GM10266 (cell line): ENCODE measurements around the gene TTC39A.
"Not testable (repeated sequence)": the region's sequence is repeated elsewhere in the genome, so short reads cannot be mapped to it uniquely, and the experiment has no call there.

ENCODE experiments used
- DNase-seq: peaks from one replicate; pipeline ENCODE4 v3.0.0; 2012; ENCODE audit errors: extremely low spot score
- CTCF ChIP-seq: IDR thresholded peaks from 2 replicates; pipeline ENCODE4 v1.5.1; 2012; ENCODE audit warnings: mild to moderate bottlenecking, low read depth; ENCODE audit not compliant: control insufficient read depth, insufficient read depth; ENCODE audit errors: missing control alignments

Gene TTC39A

GRCh38 chr1:51264451-51264850, 65.9 kb downstream of the TTC39A start:
- no peak for TF ChIP-seq CTCF
- DNase-seq, result no peak

GRCh38 chr1:51263147-51263877, 67.0 kb downstream of the TTC39A start:
- no peak for DNase-seq
- TF ChIP-seq CTCF, result no peak

- no peak for DNase-seq
- TF ChIP-seq CTCF, result no peak
Measured at GRCh38 chr1:51255331-51255730, 75.0 kb downstream of the TTC39A start.

GRCh38 chr1:51253691-51254090, 76.7 kb downstream of the TTC39A start:
- DNase-seq, result no peak
- no peak for TF ChIP-seq CTCF

- no peak for TF ChIP-seq CTCF
Measured at GRCh38 chr1:51252366-51252765, 78.0 kb downstream of the TTC39A start.

GRCh38 chr1:51251165-51251564, 79.2 kb downstream of the TTC39A start:
- not testable (repeated sequence) for DNase-seq

More at GRCh38 chr1:51252366-51252765, 78.0 kb downstream of the TTC39A start:
- DNase-seq, result no peak

- DNase-seq, result not testable (repeated sequence)
Measured at GRCh38 chr1:51250729-51251128, 79.6 kb downstream of the TTC39A start.

- no peak for TF ChIP-seq CTCF
- no peak for DNase-seq
Measured at GRCh38 chr1:51249445-51249844, 80.9 kb downstream of the TTC39A start.
